Measurements from ENCODE around the gene CHM. TPM values are rescaled to one million over a fixed set of nuclear protein-coding genes. Genes with fewer than 3 reads are reported as not detected.
"Not testable (repeated sequence)": the region's sequence is repeated elsewhere in the genome, so short reads cannot be mapped to it uniquely, and the experiment has no call there.

CHM gene
- total RNA-seq, 1 donor from 2014 or later: 43.9 TPM

GRCh38 chrX:85988353-85988752 is 59.0 kb downstream of the CHM start:
- Mint-ChIP-seq H3K27me3 (no peaks in the 10 kb centered on the region), H3K27ac (no peak overlapping the region), H3K4me3 (no peak overlapping the region), H3K4me1 (ENCODE audit: unreplicated experiment) (peaks cover 4% of the 10 kb centered on the region), H3K36me3 (peaks cover 12% of the 10 kb centered on the region), H3K9me3 (peaks cover 10% of the 10 kb centered on the region)
- TF ChIP-seq, protein P1, sequence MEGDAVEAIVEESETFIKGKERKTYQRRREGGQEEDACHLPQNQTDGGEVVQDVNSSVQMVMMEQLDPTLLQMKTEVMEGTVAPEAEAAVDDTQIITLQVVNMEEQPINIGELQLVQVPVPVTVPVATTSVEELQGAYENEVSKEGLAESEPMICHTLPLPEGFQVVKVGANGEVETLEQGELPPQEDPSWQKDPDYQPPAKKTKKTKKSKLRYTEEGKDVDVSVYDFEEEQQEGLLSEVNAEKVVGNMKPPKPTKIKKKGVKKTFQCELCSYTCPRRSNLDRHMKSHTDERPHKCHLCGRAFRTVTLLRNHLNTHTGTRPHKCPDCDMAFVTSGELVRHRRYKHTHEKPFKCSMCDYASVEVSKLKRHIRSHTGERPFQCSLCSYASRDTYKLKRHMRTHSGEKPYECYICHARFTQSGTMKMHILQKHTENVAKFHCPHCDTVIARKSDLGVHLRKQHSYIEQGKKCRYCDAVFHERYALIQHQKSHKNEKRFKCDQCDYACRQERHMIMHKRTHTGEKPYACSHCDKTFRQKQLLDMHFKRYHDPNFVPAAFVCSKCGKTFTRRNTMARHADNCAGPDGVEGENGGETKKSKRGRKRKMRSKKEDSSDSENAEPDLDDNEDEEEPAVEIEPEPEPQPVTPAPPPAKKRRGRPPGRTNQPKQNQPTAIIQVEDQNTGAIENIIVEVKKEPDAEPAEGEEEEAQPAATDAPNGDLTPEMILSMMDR (conservative IDR thresholded peaks at IDR 0.05): no peak
- DNase-seq (ENCODE audit: extremely low spot score, unreplicated experiment): no peak

DNA sequence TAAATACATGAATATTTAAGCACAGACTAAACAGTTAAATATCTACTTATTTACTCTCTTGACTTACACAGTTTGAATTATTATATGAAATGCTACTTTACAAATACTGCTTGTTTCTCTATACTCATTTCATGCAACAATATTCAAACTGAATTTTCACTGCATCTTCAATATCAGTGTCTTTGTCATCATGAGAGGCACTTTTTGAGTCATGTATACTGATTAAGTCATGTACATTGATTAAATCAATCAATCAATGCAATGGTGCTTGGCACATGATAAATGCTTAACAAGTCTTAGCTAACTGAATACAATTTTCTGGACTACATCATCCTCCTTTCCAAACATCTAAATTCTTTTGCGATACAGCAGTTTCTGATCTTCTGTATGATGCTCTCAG is 67.1 kb downstream of the CHM start:
- no peak for DNase-seq (ENCODE audit: extremely low spot score, unreplicated experiment)
- H3K9me3 Mint-ChIP-seq: no peaks in the 10 kb centered on the region
- peaks cover 33% of the 10 kb centered on the region for H3K36me3 Mint-ChIP-seq
- H3K4me3 Mint-ChIP-seq: no peak overlapping the region
- TF ChIP-seq, protein P1 (conservative IDR thresholded peaks at IDR 0.05): no peak
- no peaks in the 10 kb centered on the region for H3K27me3 Mint-ChIP-seq
- H3K27ac Mint-ChIP-seq: no peak overlapping the region
- H3K4me1 Mint-ChIP-seq (ENCODE audit: unreplicated experiment): no peaks in the 10 kb centered on the region

GRCh38 chrX:85977218-85977617 is 70.1 kb downstream of the CHM start:
- no peak overlapping the region for H3K27ac Mint-ChIP-seq
- no peak for DNase-seq (ENCODE audit: extremely low spot score, unreplicated experiment)
- H3K4me3 Mint-ChIP-seq: no peak overlapping the region
- peaks cover 53% of the 10 kb centered on the region for H3K36me3 Mint-ChIP-seq
- H3K9me3 Mint-ChIP-seq: no peaks in the 10 kb centered on the region
- no peaks in the 10 kb centered on the region for H3K27me3 Mint-ChIP-seq
- no peaks in the 10 kb centered on the region for H3K4me1 Mint-ChIP-seq (ENCODE audit: unreplicated experiment)
- TF ChIP-seq, protein P1 (conservative IDR thresholded peaks at IDR 0.05): no peak

DNA sequence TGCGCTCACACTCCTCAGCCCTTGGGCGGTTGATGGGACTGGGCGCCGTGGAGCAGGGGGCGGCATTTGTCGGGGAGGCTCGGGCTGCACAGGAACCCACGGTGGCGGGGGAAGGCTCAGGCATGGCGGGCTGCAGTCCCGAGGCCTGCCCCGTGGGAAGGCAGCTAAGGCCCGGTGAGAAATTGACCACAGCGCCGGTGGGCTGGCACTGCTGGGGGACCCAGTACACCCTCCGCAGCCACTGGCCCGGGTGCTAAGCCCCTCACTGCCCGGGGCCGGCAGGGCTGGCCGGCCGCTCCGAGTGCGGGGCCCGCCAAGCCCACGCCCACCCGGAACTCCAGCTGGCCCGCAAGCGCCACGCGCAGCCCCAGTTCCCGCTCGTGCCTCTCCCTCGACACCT is 75.0 kb downstream of the CHM start:
- not testable (repeated sequence) for H3K27ac Mint-ChIP-seq; DNase-seq (ENCODE audit: extremely low spot score, unreplicated experiment); H3K4me1 Mint-ChIP-seq (ENCODE audit: unreplicated experiment); H3K4me3 Mint-ChIP-seq; H3K27me3 Mint-ChIP-seq; H3K9me3 Mint-ChIP-seq
- peaks cover 53% of the 10 kb centered on the region for H3K36me3 Mint-ChIP-seq

- Mint-ChIP-seq H3K27ac (no peak overlapping the region), H3K9me3 (no peaks in the 10 kb centered on the region), H3K4me1 (ENCODE audit: unreplicated experiment) (no peaks in the 10 kb centered on the region), H3K27me3 (no peaks in the 10 kb centered on the region), H3K36me3 (peaks cover 17% of the 10 kb centered on the region), H3K4me3 (no peak overlapping the region)
- DNase-seq (ENCODE audit: extremely low spot score, unreplicated experiment): no peak
- TF ChIP-seq, protein P1 (conservative IDR thresholded peaks at IDR 0.05): no peak
Observed at GRCh38 chrX:85964744-85965143, 82.6 kb downstream of the CHM start.

DNA sequence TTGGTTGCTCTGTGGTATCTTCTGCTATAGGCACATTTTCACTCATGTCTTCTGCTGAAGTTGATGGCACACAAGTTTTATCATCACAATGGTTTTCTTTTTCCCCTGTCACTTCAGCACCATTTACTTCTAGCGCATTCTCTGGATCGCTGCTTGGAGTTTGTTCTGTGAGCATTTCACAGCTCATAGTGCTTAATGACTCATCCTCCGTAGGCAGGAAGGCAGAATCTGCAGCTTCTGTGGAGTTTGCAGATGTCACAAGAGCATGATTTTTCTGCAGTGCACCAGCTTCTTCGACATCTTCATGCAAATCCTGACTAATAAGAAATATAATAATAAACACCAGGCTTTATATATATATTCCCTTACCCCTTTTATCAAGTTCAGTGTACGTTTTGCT is 83.6 kb downstream of the CHM start:
- H3K4me1 Mint-ChIP-seq (ENCODE audit: unreplicated experiment): no peaks in the 10 kb centered on the region
- no peak for DNase-seq (ENCODE audit: extremely low spot score, unreplicated experiment)
- peaks cover 13% of the 10 kb centered on the region for H3K36me3 Mint-ChIP-seq
- H3K9me3 Mint-ChIP-seq: no peaks in the 10 kb centered on the region
- TF ChIP-seq, protein P1 (conservative IDR thresholded peaks at IDR 0.05): no peak
- no peak overlapping the region for H3K4me3 Mint-ChIP-seq
- H3K27me3 Mint-ChIP-seq: no peaks in the 10 kb centered on the region
- H3K27ac Mint-ChIP-seq: no peak overlapping the region
